CD4-positive, CD25-positive, alpha-beta regulatory T cell (primary cell): Measurements from ENCODE around the gene CPZ. TPM values are rescaled to one million over a fixed set of nuclear protein-coding genes. Genes with fewer than 3 reads are reported as not detected.
A peak's percentile ranks its signal among the peaks of the same experiment; 100 is the strongest.
"Not testable (repeated sequence)": the region's sequence is repeated elsewhere in the genome, so short reads cannot be mapped to it uniquely, and the experiment has no call there.

Experiments
- ATAC-seq, 2 donors: fragments of 150-1000 bp; cut with Tn5 transposase; one replicate each; pipeline ENCODE4 v1.10.0; 2021; ENCODE audit warnings: low read depth in 2 of 2, moderate number of reproducible peaks in 2 of 2, moderate library complexity in 1 of 2
- DNase-seq, 3 donors: peaks; one replicate each; pipeline versions ENCODE4 v3.0.0 to v3.0.0-alpha.2; 2012 to 2022; ENCODE audit warnings: mixed read lengths in 1 of 3
- H3K27ac ChIP-seq: one replicate; pipeline ENCODE4 v1.7.0; 2013; ENCODE audit warnings: mild to moderate bottlenecking, low read length; ENCODE audit not compliant: insufficient read depth, poor library complexity, severe bottlenecking
- H3K27me3 ChIP-seq: one replicate; pipeline ENCODE4 v1.7.0; 2013; ENCODE audit warnings: low read length; ENCODE audit not compliant: control insufficient read depth, insufficient read depth
- H3K36me3 ChIP-seq: one replicate; pipeline ENCODE4 v1.7.0; 2013; ENCODE audit warnings: mild to moderate bottlenecking, low read length, moderate library complexity; ENCODE audit not compliant: control insufficient read depth, insufficient read depth
- H3K4me1 ChIP-seq: 2 replicates; pipeline ENCODE4 v1.7.0; 2013; ENCODE audit warnings: mild to moderate bottlenecking, low read length; ENCODE audit not compliant: insufficient read depth, control insufficient read depth, poor library complexity, severe bottlenecking
- H3K4me3 ChIP-seq: one replicate; pipeline ENCODE4 v1.7.0; 2013; ENCODE audit warnings: low read depth, mild to moderate bottlenecking, low read length, moderate library complexity
- H3K9me3 ChIP-seq, 2 experiments: 1 replicate in 1 of 2; 2 replicates in 1 of 2; pipeline ENCODE4 v1.7.0; 2013; ENCODE audit warnings: low read length in 2 of 2, mild to moderate bottlenecking in 1 of 2, moderate library complexity in 1 of 2; ENCODE audit not compliant: control insufficient read depth in 2 of 2
- H3K27ac Mint-ChIP-seq, 3 donors: one replicate each; pipeline ENCODE4 v1.8.0; 2020 to 2022; ENCODE audit warnings: mild to moderate bottlenecking in 3 of 3, mixed read lengths in 3 of 3, moderate library complexity in 2 of 3
- H3K27me3 Mint-ChIP-seq: one replicate; pipeline ENCODE4 v1.8.0; 2022; ENCODE audit warnings: mild to moderate bottlenecking, mixed read lengths
- H3K36me3 Mint-ChIP-seq: one replicate; pipeline ENCODE4 v1.8.0; 2020; ENCODE audit warnings: mixed read lengths
- H3K4me1 Mint-ChIP-seq, 4 donors: one replicate each; pipeline ENCODE4 v1.8.0; 2020 to 2022; ENCODE audit warnings: mixed read lengths in 4 of 4, mild to moderate bottlenecking in 1 of 4
- H3K4me3 Mint-ChIP-seq, 4 donors: one replicate each; pipeline ENCODE4 v1.8.0; 2020 to 2022; ENCODE audit warnings: mild to moderate bottlenecking in 4 of 4, mixed read lengths in 4 of 4, moderate library complexity in 3 of 4
- H3K9me3 Mint-ChIP-seq, 7 donors: one replicate each; pipeline ENCODE4 v1.8.0; 2020 to 2022; ENCODE audit warnings: mixed read lengths in 7 of 7, mild to moderate bottlenecking in 3 of 7, moderate library complexity in 2 of 7
- polyA plus RNA-seq, 4 donors: library from polyadenylated mRNA; unstranded; fragments of 300-500 nt; fragmentation: Illumina TruSeq; gene quantifications; one replicate each; pipeline ENCODE4 v1.2.3, GENCODE V29; 2021
- total RNA-seq: library from RNA; stranded (reverse); gene quantifications from one replicate; pipeline ENCODE4 v1.2.3, GENCODE V29; 2022

CPZ gene
- total and polyA plus RNA-seq, 5 donors from 2014 or later, result not detected

DNA sequence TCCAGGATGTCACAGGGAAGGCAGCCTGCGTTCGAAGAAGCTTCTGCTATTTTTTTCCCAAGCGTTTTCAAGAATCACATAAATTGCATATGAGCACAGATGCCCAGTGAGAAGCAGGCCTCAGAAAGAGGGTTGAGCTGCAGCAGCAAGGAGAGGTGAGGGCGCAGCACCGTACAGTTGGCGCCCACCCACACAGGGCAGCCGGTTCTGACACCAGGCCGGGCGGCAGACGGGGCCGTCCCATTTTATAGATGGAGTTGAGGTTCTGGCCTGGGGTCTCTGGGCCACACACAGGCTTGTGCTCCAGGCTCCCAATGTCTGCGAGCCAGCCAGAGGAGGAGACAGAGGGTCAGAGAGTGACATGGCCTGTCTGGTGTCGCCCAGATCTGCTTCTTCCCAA, 22.8 kb downstream of the CPZ start:
- Mint-ChIP-seq H3K27ac (no peak overlapping the region), H3K9me3 (peaks cover 0 to 2% (median 0%) of the 10 kb centered on the region in 7 donors), H3K27me3 (peaks cover 1% of the 10 kb centered on the region), H3K4me1 (peaks cover 0 to 4% (median 0%) of the 10 kb centered on the region in 4 donors), H3K4me3 (no peak overlapping the region), H3K36me3 (no peaks in the 10 kb centered on the region)
- Histone ChIP-seq H3K27ac (no peak overlapping the region), H3K9me3 (no peaks in the 10 kb centered on the region), H3K36me3 (no peaks in the 10 kb centered on the region), H3K27me3 (no peaks in the 10 kb centered on the region), H3K4me3 (no peak overlapping the region), H3K4me1 (no peaks in the 10 kb centered on the region)
- DNase-seq (no peak), ATAC-seq (no peak)

DNA sequence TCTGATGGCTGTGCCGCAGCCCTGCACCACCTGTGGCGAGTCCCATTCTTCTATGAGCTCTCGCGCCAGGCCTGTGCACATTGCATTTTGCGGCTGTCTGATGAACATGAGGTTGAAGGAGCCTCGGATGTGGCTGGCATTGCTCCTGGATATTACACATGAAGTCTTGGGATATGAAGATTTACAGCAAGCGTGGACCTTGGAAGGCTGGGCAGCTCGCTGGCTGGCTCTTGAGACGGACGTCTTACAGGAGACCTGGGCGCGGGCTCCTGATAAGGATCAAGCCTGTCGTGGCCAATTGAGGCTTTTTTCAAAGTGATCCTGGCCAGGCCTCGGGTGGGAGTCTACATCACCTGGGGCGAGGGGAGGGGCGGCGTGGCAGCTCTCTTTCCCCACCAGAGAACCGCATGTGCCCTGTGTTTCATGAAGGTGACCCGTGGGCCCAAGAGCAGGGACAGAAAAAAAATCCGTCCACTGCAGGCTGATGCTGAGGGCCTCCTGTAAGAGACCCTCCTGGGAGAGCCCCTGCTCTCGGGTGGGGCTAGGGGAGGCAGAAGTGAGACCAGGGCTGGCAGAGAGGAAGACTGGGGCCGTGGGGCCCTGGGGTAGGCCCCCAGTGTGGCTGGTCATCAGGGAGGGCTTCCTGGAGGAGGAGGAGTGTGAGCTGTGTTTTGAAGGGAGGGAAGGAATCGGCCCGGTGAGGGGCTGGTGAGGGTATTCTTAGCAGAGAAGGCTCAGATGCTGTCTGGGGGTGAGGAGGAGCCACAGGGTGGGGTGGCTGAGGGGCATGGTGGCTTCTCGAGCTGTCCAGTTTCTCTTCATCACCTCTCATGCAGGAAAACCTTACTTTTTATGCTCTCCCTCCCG, 23.6 kb downstream of the CPZ start:
- no peaks in the 10 kb centered on the region for H3K4me1 ChIP-seq
- no peak overlapping the region for H3K27ac ChIP-seq
- no peak for ATAC-seq
- Mint-ChIP-seq H3K27me3 (no peaks in the 10 kb centered on the region), H3K4me3 (no peak overlapping the region), H3K27ac (no peak overlapping the region), H3K4me1 (peaks cover 0 to 4% (median 0%) of the 10 kb centered on the region in 4 donors), H3K9me3 (peaks cover 0 to 2% (median 0%) of the 10 kb centered on the region in 7 donors), H3K36me3 (no peaks in the 10 kb centered on the region)
- DNase-seq, result no peak
- no peak overlapping the region for H3K4me3 ChIP-seq
- H3K36me3 ChIP-seq, result no peaks in the 10 kb centered on the region
- no peaks in the 10 kb centered on the region for H3K27me3 ChIP-seq
- no peaks in the 10 kb centered on the region for H3K9me3 ChIP-seq

DNA sequence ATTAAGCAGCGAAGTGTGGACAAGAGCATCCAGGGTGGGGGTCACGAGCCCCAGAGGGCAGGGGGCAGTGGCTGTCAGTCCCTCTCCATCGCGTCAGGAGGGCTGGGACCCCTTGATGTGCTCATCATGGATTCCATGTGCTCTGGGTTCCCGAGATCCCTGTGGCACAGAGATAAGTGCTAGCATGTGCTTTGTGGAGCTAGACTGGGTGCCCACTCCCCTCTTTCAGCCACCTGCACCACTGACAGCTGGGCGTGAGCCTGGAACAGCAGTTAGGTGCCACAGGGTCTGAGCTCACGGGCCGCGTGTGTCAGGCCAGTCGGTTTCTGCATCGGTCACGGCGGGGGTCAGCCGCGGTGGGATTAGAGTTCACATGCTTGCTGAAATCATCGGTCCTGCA, 24.3 kb downstream of the CPZ start:
- no peak overlapping the region for H3K4me3 ChIP-seq
- H3K4me3 Mint-ChIP-seq, result no peak overlapping the region

DNA sequence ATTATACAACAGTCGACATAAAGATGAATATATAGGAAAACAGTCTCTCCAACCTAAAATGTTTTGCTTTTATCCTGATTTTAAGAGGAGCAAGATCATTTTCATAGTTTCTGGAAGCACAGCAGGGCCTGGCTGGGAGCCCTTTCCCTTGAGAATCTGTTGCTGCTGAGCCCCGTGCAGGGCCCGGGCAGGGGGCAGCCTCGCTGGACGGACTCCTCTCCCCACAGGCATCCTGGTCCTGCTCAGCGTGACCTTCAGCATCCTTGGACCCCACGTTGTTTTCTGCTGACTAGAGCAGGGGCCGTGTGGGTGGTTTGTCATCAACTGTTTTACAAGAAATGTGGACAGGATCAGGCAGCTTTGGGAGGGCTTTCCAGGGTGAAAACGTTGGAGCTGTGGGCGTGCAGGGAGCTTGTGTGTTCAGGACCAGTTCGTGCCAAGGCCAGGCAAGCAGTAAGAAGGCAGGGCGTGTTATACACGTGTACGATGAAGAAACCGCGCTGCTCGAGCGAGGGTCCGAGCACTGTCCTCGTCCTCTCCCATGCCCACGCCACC, 25.0 kb downstream of the CPZ start:
- H3K4me1 ChIP-seq, result no peaks in the 10 kb centered on the region
- H3K27me3 ChIP-seq, result no peaks in the 10 kb centered on the region
- no peak overlapping the region for H3K27ac ChIP-seq
- DNase-seq (no peak), ATAC-seq (no peak)
- H3K36me3 ChIP-seq, result no peaks in the 10 kb centered on the region
- Mint-ChIP-seq H3K4me3 (no peak overlapping the region), H3K9me3 (peaks cover 0 to 2% (median 0%) of the 10 kb centered on the region in 7 donors), H3K4me1 (peaks cover 0 to 4% (median 0%) of the 10 kb centered on the region in 4 donors), H3K27me3 (no peaks in the 10 kb centered on the region), H3K36me3 (no peaks in the 10 kb centered on the region), H3K27ac (peak overlapping the region in 1 of 3 donors; percentile 66)
- H3K4me3 ChIP-seq, result no peak overlapping the region
- H3K9me3 ChIP-seq, result no peaks in the 10 kb centered on the region

More for the DNA sequence above, 24.3 kb downstream of the CPZ start:
- no peak for ATAC-seq
- Mint-ChIP-seq H3K9me3 (peaks cover 0 to 2% (median 0%) of the 10 kb centered on the region in 7 donors), H3K27ac (no peak overlapping the region), H3K27me3 (no peaks in the 10 kb centered on the region), H3K36me3 (no peaks in the 10 kb centered on the region), H3K4me1 (peaks cover 0 to 4% (median 0%) of the 10 kb centered on the region in 4 donors)
- Histone ChIP-seq H3K4me1 (no peaks in the 10 kb centered on the region), H3K27ac (no peak overlapping the region), H3K27me3 (no peaks in the 10 kb centered on the region), H3K9me3 (no peaks in the 10 kb centered on the region), H3K36me3 (no peaks in the 10 kb centered on the region)
- no peak for DNase-seq

DNA sequence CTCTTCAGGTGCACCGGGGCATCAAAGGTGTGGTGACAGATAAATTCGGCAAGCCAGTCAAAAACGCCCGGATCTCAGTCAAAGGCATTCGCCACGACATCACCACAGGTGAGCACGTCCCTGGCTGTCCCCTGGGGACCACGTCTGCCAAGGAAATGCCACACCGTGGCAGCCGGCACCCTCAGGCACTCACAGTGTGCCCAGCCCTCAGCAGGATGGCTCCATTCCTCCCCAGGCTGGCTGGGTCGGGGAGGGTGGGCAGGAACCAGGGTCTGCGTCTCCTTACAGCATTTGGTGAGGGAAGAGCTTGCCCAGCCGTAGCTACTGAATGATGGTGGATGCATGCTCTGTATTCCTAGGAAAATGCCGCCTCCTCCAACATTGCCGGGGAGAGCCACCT, 25.9 kb downstream of the CPZ start:
- no peaks in the 10 kb centered on the region for H3K4me1 ChIP-seq
- no peaks in the 10 kb centered on the region for H3K36me3 Mint-ChIP-seq
- no peak overlapping the region for H3K4me3 Mint-ChIP-seq
- DNase-seq (no peak), ATAC-seq (no peak)
- H3K4me1 Mint-ChIP-seq, result peaks cover 0 to 4% (median 0%) of the 10 kb centered on the region in 4 donors
- no peak overlapping the region for H3K27ac Mint-ChIP-seq
- no peaks in the 10 kb centered on the region for H3K36me3 ChIP-seq
- H3K9me3 Mint-ChIP-seq, result peaks cover 0 to 2% (median 0%) of the 10 kb centered on the region in 7 donors
- no peaks in the 10 kb centered on the region for H3K27me3 ChIP-seq
- no peaks in the 10 kb centered on the region for H3K27me3 Mint-ChIP-seq
- H3K4me3 ChIP-seq, result no peak overlapping the region
- no peak overlapping the region for H3K27ac ChIP-seq
- no peaks in the 10 kb centered on the region for H3K9me3 ChIP-seq

DNA sequence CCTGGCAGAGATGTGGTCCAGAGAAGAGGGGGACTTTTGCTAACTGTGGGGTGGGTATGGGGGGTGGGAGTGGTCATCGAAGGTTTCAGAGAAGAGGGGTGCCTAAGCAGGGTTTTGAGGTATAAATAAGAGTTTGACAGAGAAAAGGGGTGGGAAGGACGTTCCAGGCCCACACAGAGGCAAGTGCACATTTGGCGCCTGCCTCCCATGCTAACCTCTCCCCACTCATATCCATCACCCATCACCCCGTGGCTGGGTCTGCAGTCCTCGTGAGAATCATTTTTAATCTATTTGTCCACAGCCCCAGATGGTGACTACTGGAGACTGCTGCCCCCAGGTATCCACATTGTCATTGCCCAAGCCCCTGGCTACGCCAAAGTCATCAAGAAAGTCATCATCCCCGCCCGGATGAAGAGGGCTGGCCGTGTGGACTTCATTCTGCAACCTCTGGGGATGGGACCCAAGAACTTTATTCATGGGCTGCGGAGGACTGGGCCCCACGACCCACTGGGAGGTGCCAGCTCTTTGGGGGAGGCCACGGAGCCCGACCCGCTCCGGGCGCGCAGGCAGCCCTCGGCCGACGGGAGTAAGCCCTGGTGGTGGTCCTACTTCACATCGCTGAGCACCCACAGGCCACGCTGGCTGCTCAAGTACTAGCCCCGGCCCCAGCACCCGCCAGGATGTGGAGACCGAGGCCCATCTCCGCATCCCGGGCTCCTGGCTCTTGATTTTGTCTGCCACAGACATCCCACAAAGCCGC, 26.6 kb downstream of the CPZ start:
- ATAC-seq, result no peak
- no peaks in the 10 kb centered on the region for H3K36me3 ChIP-seq
- H3K27me3 Mint-ChIP-seq, result no peaks in the 10 kb centered on the region
- no peak for DNase-seq
- no peak overlapping the region for H3K27ac Mint-ChIP-seq
- H3K4me1 Mint-ChIP-seq, result peaks cover 0 to 4% (median 0%) of the 10 kb centered on the region in 4 donors
- no peak overlapping the region for H3K27ac ChIP-seq
- H3K27me3 ChIP-seq, result no peaks in the 10 kb centered on the region
- no peaks in the 10 kb centered on the region for H3K4me1 ChIP-seq
- H3K4me3 ChIP-seq, result no peak overlapping the region
- no peaks in the 10 kb centered on the region for H3K36me3 Mint-ChIP-seq
- no peak overlapping the region for H3K4me3 Mint-ChIP-seq
- H3K9me3 Mint-ChIP-seq, result peaks cover 0 to 2% (median 0%) of the 10 kb centered on the region in 7 donors
- no peaks in the 10 kb centered on the region for H3K9me3 ChIP-seq

DNA sequence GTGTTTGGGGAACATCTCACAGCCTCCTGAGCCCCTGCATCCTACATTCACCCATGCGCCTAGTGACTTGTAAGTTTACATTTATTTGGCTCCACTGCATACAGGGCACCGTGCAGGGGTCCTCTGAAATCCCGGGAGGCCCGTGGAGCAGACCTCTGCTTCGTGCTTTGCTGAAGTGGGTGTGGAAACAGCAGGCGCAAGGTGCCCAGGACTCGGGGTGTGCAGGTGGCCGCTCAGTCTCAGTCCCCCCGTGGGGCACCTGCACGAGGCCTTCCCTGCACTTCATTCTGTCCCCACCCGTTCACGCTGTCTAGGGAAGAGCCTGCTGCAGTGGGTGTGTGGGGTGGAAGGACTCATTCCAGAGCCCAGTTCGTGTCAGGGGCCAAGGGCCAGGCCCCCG, 28.6 kb downstream of the CPZ start:
- ATAC-seq, H3K27ac ChIP-seq: not testable (repeated sequence)

More for the DNA sequence above, 28.6 kb downstream of the CPZ start:
- H3K4me1 Mint-ChIP-seq, H3K4me3 Mint-ChIP-seq, H3K9me3 Mint-ChIP-seq, H3K36me3 Mint-ChIP-seq, H3K4me1 ChIP-seq, H3K4me3 ChIP-seq, H3K36me3 ChIP-seq, H3K27me3 Mint-ChIP-seq, H3K27me3 ChIP-seq, DNase-seq, H3K9me3 ChIP-seq, H3K27ac Mint-ChIP-seq: not testable (repeated sequence)
